ENCODE data around the gene FRAS1.
"Not testable (repeated sequence)": the region's sequence is repeated elsewhere in the genome, so short reads cannot be mapped to it uniquely, and the experiment has no call there.

FRAS1 gene

DNA sequence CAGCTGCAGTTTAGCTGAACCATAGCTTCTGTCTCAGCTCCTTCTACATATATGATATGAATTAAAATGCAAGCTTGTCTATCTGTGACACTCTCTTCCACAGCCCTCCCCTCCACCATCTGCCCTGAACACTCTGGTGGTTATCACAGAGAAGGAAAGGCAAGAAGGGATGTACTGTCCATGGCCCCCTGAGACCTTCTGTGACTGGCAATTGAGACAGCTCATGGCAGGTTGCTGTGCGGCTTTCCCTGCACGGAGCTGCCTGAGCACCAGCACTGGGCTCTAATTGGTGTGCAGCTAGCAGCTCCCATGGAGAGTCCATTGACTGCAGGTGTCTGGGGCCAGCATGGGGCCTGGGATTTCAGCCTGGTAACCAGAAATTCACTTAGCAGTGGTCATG lies 384.6 kb downstream of the FRAS1 start:
- DNase-seq (ENCODE audit: low read depth in 2 of 2) = no peak

DNA sequence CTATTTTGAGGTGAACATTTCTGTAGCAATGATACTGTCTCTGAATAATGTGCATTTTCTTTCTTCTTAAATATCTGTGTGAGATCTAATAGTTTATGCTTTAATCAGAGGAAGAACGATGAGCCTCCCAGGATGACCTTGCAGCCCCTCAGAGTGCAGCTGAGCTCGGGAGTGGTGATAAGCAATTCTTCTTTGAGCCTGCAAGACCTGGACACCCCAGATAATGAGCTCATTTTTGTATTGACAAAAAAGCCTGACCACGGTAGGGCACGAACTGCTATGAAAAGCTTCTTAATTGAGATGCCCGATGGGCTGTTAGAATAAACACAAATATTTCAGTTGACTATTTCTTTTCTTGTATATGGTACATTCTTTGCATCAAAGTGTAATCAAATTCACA lies 389.5 kb downstream of the FRAS1 start:
- DNase-seq (ENCODE audit: low read depth in 2 of 2) = no peak

GRCh38 chr4:78451407-78451806 lies 394.3 kb downstream of the FRAS1 start:
- no peak for DNase-seq (ENCODE audit: low read depth in 2 of 2)

DNA sequence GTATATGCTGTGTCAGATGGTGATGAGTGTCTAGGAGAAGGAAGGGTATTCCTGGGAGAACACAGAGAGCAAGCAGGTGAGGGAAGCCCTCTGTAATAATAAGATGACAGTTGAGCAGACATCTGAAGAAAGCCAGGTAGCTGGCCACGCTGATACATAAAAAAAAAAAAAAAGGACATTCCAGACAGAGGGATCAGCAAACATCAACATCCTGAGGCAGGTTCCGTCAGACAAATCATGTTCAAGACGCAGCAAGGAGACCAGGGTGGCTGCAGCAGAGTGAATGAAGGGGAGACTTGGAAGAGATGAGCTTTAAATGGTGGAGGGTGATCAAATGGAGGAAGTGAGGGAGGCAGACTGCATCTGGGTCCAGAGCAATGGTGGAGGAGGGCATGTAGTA lies 396.9 kb downstream of the FRAS1 start:
- no peak for DNase-seq (ENCODE audit: low read depth in 2 of 2)

GRCh38 chr4:78457751-78458150 lies 400.6 kb downstream of the FRAS1 start:
- DNase-seq (ENCODE audit: low read depth in 2 of 2) = no peak

GRCh38 chr4:78459327-78459726 lies 402.2 kb downstream of the FRAS1 start:
- no peak for DNase-seq (ENCODE audit: low read depth in 2 of 2)

DNA sequence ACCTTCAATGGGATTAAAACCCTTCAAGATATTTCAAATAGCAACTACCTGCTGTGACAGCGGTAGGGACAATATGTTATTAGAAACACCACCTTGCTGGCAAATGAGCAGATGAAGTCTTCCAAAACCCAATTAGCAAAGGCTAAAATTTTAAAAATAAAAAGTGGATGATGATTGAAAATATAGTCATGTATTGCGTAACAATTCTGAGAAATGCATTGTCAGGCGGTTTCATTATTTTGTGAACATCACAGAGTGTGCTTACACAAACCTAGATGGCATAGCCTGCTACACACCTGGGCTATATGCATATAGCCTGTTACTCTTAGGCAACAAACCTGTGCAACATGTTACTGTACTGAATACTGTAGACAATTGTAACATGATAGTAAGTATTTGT lies 403.2 kb downstream of the FRAS1 start:
- no peak for DNase-seq (ENCODE audit: low read depth in 2 of 2)

DNA sequence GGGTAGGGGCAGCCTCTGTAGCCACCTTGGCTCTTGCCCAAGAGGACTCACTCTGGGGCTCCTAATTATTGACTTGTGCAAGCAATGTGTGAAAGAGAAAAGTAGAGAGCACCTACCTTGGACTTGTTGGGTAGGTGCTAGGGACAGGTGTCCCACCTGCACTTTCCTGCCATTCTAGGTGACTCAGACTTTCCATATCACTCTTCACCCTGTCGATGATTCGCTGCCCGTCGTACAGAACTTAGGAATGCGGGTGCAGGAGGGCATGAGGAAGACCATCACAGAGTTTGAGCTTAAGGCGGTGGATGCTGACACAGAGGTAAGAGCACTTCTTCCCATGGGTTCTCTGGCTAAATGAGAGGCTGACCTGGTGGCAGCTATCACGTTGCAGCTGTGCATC lies 407.1 kb downstream of the FRAS1 start:
- DNase-seq (ENCODE audit: low read depth in 2 of 2) = no peak

GRCh38 chr4:78467223-78467622 lies 410.1 kb downstream of the FRAS1 start:
- DNase-seq (ENCODE audit: low read depth in 2 of 2) = not testable (repeated sequence)

DNA sequence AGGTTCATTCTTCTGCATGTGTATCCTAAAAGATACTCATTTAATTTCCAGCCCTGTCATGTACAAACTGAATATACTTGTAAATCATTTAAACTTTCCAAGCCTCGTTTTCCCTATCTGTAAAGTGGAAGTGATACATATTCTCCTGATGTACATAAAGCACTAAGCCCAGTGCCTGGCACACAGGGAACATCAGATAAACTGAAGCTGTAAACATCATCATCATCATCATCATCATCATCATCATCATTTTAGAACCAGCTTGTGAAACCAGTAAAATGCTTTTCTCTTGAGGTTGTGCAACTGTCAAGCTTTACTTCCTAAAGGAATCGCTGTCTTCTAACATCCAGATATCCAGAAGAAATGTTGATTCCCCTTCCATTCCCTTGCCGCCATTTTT lies 411.1 kb downstream of the FRAS1 start:
- DNase-seq (ENCODE audit: low read depth in 2 of 2) = no peak

GRCh38 chr4:78476108-78476704 lies 419.1 kb downstream of the FRAS1 start:
- no peak for DNase-seq (ENCODE audit: low read depth in 2 of 2)

DNA sequence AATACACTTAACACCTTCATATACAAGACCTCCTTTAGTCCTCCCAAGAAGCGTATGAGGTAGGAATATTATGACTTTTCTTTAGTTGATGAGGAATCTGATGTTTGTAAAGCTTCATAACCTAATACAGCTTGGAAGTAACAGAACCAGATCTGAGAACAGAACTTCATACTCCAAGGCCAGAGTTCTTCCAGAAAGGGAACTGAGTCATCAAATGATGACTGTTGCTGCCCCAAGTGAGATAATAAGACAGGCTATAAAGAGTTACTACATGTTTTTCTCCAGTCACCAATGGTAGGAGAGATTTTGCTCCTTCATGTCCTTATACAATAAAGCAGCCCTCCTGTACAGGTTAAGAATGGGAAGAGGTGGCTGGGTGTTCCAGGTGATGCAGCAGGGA lies 420.2 kb downstream of the FRAS1 start:
- no peak for DNase-seq (ENCODE audit: low read depth in 2 of 2)

DNA sequence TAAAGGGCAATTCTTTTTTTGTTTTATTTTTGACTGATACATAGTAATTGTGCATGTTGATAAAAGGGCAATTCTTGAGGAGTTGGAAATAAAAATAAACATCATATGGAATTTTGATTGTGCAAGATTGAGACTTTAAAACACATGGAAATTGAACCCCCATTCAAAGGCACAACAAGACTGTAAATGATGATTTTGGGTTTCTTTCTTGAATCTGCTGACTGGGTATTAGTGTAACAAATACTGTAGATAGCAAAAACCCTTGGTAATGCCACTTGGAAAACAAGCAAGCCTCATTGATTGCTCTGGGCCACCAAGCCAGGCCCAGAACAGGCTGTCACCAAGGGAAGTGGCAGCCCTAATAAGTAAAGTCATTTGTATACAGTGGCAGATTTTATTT lies 421.4 kb downstream of the FRAS1 start:
- no peak for DNase-seq (ENCODE audit: low read depth in 2 of 2)

DNA sequence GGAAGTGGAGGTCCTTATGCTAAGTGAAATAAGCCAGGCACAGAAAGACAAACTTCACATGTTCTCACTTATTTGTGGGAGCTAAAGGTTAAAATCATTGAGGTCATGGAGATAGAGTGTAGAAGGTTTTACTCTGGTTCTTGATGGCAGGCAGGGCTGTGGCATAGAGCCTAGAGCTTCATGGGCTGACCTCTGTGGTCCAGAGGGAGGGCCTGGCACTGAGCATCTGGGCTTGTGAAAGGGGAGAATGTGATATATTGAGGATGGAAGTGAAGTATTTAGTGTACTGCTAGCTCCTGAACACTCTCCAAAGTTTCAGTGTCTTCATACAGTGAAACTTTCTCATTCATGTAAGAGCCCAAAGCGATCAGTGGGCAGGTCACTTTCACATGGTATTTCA lies 423.2 kb downstream of the FRAS1 start:
- DNase-seq (ENCODE audit: low read depth in 2 of 2) = no peak

- no peak for DNase-seq (ENCODE audit: low read depth in 2 of 2)
Observed at GRCh38 chr4:78481180-78481579, 424.1 kb downstream of the FRAS1 start.

- no peak for DNase-seq (ENCODE audit: low read depth in 2 of 2)
Observed at GRCh38 chr4:78482281-78482680, 425.2 kb downstream of the FRAS1 start.

DNA sequence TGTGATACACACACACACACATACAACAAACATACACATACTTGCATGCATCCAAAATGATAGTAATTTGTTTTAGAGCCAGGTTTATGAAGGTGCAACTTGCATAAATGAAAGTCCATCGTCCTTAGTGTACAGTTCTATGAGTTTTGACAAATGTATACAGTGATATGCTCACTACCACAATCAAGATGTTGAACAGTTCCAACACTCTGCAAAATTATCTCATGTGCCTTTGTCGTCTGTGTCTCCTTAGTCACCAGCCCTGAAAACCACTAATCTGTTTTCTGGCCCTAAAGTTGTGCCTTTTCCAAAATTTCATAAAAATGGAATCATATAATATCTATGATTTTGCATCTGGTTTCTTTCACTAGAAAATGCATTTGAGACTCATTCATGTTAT lies 426.7 kb downstream of the FRAS1 start:
- no peak for DNase-seq (ENCODE audit: low read depth in 2 of 2)

GRCh38 chr4:78484574-78484973 lies 427.5 kb downstream of the FRAS1 start:
- DNase-seq (ENCODE audit: low read depth in 2 of 2) = no peak

GRCh38 chr4:78493731-78494130 lies 436.6 kb downstream of the FRAS1 start:
- no peak for DNase-seq (ENCODE audit: low read depth in 2 of 2)

GRCh38 chr4:78496021-78496643 lies 439.0 kb downstream of the FRAS1 start:
- DNase-seq (ENCODE audit: low read depth in 2 of 2) = no peak

- not testable (repeated sequence) for DNase-seq (ENCODE audit: low read depth in 2 of 2)
Observed at GRCh38 chr4:78506260-78506659, 449.1 kb downstream of the FRAS1 start.

GRCh38 chr4:78509043-78509442 lies 451.9 kb downstream of the FRAS1 start:
- no peak for DNase-seq (ENCODE audit: low read depth in 2 of 2)

GRCh38 chr4:78510108-78510507 lies 453.0 kb downstream of the FRAS1 start:
- DNase-seq (ENCODE audit: low read depth in 2 of 2) = no peak

DNA sequence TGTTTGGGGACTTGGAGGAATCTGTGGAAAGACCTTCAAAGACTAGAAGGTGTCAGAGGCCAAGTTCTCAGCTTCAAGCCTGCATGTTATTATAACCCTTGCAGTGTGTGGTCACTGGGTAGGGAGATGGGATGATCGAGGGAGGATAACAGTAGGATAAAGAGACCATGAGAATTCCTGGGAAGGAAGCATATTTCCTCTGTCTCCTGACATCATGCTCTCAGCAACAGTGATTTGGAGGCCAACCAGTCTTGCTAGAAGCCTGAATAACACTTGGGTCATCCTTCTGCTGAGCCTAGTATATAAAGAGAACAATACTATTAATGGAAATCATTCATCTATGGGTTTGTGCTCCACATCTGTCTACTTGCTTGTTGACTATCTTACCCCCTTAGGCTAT lies 453.6 kb downstream of the FRAS1 start:
- DNase-seq (ENCODE audit: low read depth in 2 of 2) = no peak

Data from stimulated activated CD4-positive, alpha-beta T cell treated with anti-CD3 and anti-CD28 coated beads, Interleukin-1b, Interleukin-23, amount 100 ng/mL, for 4 hours (primary cell).